GM12875 (cell line): Measurements from ENCODE around the gene CEP164.

Experiments
- H3K4me3 ChIP-seq: one replicate; pipeline ENCODE4 v1.5.1; 2011; ENCODE audit warnings: low read depth, low read length, control low read depth
- TF ChIP-seq, protein P1 (sequence below): IDR thresholded peaks from 2 replicates; pipeline ENCODE4 v1.5.1; 2011; ENCODE audit warnings: low read depth, mild to moderate bottlenecking, control low read depth, inconsistent platforms, low read length, moderate library complexity, borderline replicate concordance; ENCODE audit not compliant: insufficient read depth

Gene CEP164

DNA sequence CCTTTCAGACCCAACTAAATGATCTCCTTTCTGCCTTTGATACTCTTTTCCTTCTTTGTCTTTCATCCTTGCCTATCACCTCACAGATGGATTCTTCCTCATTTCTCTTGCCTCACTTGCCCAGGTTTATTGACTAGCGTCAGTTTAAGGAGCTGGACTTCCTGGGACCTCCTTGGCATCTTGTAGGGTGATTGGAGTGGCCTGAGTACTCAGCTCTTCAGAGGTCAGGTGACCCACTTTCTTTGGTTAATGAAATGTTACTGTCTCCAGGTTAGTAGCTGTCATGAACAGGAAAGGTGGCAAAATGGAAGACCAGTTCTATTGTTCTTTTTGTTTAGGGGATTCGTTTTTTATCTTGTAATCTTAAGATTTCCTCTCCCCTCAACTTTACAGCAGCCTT lies 41.1 kb upstream of the CEP164 start:
- TF ChIP-seq, protein P1, sequence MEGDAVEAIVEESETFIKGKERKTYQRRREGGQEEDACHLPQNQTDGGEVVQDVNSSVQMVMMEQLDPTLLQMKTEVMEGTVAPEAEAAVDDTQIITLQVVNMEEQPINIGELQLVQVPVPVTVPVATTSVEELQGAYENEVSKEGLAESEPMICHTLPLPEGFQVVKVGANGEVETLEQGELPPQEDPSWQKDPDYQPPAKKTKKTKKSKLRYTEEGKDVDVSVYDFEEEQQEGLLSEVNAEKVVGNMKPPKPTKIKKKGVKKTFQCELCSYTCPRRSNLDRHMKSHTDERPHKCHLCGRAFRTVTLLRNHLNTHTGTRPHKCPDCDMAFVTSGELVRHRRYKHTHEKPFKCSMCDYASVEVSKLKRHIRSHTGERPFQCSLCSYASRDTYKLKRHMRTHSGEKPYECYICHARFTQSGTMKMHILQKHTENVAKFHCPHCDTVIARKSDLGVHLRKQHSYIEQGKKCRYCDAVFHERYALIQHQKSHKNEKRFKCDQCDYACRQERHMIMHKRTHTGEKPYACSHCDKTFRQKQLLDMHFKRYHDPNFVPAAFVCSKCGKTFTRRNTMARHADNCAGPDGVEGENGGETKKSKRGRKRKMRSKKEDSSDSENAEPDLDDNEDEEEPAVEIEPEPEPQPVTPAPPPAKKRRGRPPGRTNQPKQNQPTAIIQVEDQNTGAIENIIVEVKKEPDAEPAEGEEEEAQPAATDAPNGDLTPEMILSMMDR: no peak
- no peak overlapping the region for H3K4me3 ChIP-seq

- TF ChIP-seq, protein P1: no peak
- H3K4me3 ChIP-seq: no peak overlapping the region
These were observed 40.0 kb upstream of the CEP164 start for GRCh38 chr11:117287668-117288067.

GRCh38 chr11:117289795-117290194 lies 37.9 kb upstream of the CEP164 start:
- TF ChIP-seq, protein P1: no peak
- no peak overlapping the region for H3K4me3 ChIP-seq

GRCh38 chr11:117290809-117291396 lies 36.8 kb upstream of the CEP164 start, which contains the start of gene BACE1-AS:
BACE1-AS (plus strand) TSS chr11:117291346.
- H3K4me3 ChIP-seq: no peak within 1 kb of the TSS
- TF ChIP-seq, protein P1: no peak

GRCh38 chr11:117292616-117293015 lies 35.0 kb upstream of the CEP164 start:
- no peak overlapping the region for H3K4me3 ChIP-seq
- TF ChIP-seq, protein P1: no peak

DNA sequence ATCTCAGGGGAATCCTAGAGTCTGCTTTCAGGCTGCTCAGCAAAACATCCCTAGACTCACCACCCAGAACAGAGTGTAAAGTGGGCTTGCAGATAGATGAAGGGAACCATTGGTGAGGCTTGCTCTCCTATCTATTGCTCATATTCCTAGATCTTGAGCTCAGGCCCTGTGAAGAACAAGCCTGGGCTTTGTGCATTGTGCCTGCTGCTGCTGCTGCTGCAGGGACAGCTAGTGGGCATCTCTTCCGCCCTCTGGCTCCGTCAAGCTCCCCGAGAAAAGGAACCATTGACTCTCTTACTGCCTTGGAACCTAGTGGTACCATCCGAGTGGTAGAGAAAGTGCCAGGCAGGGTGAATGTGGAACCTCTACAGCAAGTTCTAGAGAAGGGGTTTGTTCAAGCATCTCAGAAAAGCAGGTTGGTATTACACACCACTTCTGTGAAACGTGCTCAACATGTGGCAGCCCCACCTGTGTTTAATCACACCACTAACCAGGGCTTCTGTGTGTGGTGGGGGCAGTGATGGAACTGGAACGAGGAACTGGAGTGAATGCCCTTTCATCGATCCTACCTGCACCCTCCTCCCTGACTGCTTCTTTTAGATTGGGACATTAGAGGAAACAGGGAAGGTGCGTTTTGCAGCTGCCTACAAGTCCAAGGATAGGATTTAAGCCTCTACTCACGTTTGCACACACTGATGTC lies 32.1 kb upstream of the CEP164 start:
- TF ChIP-seq, protein P1: no peak
- no peak overlapping the region for H3K4me3 ChIP-seq

- no peak overlapping the region for H3K4me3 ChIP-seq
- TF ChIP-seq, protein P1: no peak
These were observed 30.8 kb upstream of the CEP164 start for GRCh38 chr11:117296881-117297280.
